Astrocyte of the hippocampus (primary cell): ENCODE data around the gene C13orf42.

Experiments
- DNase-seq: peaks from one replicate; pipeline ENCODE4 v3.0.0; 2011; ENCODE audit warnings: low read depth, low spot score

C13orf42 gene

DNA sequence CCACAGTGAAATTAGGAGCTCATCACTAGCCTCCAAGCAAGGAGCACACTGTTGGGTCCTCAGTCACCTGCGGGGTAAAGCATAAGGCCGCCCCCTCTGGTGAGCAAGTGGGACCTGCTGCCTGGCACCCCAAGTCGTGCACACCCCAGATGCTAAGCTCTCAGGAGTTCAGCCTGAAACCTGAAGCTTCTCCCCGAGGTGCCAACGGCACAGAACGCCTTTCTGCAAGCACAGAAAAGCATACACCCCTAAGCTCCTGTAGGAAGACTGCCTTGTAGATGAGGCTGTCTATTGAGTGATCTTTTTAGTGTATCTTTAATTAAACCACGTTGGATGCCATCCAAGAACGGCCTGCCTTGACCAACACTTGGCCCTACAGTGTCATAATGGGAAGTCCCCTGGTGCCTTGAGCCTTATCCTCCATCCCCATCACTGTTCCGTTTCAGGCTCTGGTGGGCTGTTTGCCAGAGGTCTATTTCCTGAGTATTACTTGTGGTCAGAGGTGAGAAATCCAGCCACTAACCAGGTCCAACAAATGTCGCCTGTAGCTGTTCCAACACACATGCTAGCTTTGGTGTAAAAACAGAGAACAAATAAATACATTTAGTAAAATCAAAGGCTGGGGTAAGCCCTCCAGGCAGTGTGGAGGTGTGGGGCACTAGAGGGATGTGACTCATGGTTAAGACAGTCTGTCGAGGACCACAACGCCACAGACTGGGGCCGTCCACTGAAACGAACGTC is 44.8 kb downstream of the C13orf42 start:
- peak; percentile 90 for DNase-seq

- DNase-seq: no peak
Measured at GRCh38 chr13:51065372-51066090, 45.5 kb downstream of the C13orf42 start.

DNA sequence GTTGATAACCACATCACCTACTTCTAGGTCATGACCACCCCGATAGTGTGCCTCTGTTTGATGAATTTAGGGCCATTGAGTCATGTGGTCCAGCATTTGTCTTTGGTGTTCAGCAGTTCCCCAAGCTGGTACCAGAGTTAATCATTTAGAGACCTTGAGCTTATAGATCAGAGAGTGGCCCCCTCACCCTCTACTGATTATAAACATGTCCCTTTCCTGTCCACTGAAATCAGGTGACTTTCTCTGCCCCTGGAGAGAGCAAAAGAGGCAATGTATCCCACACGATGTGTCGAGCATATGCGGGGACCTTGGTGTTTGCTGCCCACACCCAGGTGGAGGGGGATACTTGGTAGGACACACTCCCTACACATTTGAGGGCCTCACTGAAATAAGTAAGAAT is 46.3 kb downstream of the C13orf42 start:
- no peak for DNase-seq

- no peak for DNase-seq
Measured at GRCh38 chr13:51063909-51064308, 47.2 kb downstream of the C13orf42 start.

GRCh38 chr13:51058461-51059167 is 52.5 kb downstream of the C13orf42 start:
- DNase-seq: no peak

GRCh38 chr13:51057906-51058305 is 53.2 kb downstream of the C13orf42 start:
- DNase-seq: no peak

GRCh38 chr13:51057001-51057400 is 54.1 kb downstream of the C13orf42 start:
- no peak for DNase-seq

- DNase-seq: no peak
Measured at GRCh38 chr13:51052581-51052980, 58.5 kb downstream of the C13orf42 start.

DNA sequence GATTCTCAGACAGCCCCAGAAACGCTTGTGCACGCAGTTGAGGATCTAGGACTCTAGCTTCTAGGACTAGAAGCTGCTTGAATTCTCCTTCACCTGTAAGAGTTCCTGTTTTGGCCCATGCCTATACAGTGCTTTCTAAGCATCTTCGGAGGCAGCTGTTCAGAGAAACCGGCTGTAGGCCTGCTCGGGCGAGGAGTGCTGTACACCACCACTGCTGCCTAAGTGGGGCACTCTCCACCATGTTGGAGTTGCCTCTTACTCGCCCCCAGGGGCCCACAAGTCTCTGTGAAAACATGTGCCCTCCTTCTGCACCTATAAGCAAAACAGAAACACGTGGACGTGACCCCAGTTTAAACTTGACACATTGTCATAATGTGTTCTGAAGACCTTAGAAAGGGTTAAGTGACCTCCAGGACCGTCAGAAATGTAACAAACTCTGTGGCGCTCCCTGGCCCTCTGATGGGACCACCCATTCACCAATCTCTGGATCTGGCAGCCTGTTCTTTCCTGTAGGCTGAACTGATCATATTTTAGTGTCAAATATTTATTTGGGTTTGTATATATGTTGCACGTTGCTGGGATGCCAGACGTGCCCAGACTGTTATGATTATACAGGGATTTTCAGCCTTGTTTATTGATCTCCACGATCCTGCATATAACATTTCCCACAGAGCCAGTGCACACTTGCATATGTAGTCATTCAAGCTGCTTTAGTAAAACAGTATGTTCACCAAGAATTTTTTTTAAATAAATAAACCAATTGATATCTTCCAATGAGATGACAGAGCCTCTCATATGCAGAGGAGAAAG is 60.8 kb downstream of the C13orf42 start:
- DNase-seq: no peak

DNA sequence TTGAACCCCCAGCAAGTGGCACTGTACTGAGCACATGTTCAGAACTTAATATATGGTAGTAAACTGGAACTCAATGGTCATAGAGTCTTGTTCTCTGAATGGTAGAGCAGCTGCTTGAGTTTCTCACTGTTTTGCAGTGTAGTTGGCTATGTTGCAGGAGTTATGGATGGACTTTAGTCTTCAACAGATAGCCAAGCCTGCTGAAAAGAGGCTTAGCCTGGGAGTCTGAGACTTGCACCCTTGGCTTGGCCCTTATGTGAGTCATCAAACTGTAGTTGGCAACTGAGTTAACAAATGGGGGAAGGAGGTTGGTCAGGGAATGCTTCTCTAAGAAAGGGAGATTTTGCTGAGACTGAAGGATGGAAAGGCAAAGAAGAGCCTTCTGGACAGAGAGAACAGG is 62.5 kb downstream of the C13orf42 start:
- no peak for DNase-seq

DNA sequence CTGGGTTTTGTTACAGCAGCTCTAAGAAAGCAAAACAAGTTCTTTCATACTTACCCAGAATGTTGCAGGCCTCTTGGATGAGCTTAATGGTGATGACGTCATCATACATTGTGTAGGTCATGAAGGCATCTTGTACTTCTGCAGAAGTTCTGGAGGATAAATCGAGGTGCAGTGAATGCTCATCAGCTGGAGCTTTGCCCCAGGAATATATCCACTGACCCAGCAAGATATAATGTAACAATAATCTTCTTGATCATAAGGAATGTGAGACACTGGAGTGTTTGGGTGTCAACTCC is 63.0 kb downstream of the C13orf42 start:
- no peak for DNase-seq

DNA sequence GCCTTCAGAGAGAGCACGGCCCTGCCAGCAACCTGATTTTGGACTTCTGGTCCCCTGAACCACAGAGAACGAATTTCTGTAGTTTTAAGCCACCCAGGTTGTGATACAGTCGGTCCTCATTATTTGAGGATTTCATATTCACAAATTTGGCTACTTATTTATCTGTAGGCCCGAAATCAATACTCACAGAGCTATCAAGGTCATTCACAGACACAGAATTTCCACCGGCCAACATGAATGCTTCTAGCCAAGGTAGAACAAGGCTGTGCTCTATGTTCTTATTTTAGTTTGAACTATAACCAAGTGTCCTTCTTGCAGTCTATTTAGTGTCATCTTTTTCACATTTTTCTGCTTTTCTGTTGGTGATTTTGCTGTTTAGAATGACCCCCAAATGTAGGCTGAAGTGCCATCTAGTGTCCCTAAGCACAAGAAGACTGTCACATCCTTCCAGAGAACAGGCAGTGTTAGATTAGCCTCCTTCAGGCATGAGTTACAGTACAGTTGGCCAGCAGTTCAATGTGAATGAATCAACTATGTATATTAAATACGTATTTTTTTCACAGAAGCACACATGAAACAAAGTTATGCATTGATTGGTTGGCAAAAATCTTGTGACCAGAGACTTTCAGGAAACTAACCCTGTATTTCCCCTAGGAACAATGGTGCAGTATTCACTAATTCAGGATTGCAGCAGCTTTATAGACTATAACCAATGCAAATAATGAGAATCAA is 63.5 kb downstream of the C13orf42 start:
- DNase-seq: no peak

- no peak for DNase-seq
Measured at GRCh38 chr13:51045451-51045850, 65.6 kb downstream of the C13orf42 start.

- no peak for DNase-seq
Measured at GRCh38 chr13:51044023-51044665, 66.9 kb downstream of the C13orf42 start.

- DNase-seq: no peak
Measured at GRCh38 chr13:51043310-51043709, 67.8 kb downstream of the C13orf42 start.

DNA sequence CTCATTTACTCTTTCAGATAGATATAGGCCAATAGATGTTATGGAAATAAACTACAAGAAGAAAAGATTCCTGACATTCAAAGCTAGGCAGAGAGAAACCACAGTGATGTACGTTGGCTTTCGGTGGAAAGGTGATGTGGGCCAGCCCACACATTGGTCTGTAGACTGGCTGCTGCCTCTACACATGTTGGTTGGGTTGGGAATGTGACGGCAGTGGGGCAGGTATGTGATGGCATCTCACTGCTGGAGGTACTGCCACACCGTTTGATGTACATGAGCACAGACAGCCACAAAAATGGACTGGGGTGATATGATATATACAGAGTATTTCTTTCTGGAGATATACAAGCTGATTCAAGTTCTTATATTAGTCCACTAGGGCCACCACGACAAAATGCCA is 69.4 kb downstream of the C13orf42 start:
- no peak for DNase-seq

DNA sequence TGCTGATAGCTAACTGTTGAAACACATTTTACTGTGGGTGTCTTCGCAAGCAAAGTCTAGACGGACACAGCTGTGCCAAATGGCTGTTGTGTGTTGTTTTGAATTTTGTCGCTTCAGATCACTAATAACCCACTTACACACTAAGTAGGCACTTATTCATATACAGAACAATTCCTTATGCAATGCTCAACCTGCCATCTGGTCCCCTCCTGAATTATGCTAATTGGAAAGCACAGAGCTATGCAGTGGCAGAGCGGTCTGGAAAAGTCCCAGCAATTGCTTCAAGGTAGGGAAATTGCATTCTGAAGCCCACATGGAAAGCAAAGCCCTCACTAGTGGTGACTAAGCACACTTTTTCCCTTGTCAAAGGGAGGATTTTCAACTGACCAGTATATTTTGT is 69.9 kb downstream of the C13orf42 start:
- DNase-seq: peak; percentile 79

GRCh38 chr13:51040431-51040830 is 70.6 kb downstream of the C13orf42 start:
- DNase-seq: no peak

DNA sequence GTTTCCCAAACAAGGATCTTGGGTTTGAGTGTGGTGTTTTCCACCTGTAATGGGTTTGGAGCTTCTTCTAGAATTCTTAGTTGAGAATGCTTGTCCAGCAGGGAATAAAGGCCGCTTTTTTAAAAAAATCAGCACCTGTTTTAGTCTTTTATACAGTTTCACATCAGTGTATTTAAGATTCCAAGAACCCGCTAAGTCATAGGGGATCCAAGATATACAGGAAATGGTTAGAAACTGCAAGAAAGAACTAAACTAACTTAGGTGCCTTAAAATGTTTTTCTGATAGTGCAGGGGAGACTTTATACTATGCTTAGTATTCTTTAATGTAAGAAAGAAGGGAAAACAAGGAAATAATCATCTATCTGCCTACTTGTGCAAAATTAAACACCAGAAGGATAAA is 74.7 kb downstream of the C13orf42 start:
- no peak for DNase-seq

- DNase-seq: no peak
Measured at GRCh38 chr13:51035978-51036377, 75.1 kb downstream of the C13orf42 start.

DNA sequence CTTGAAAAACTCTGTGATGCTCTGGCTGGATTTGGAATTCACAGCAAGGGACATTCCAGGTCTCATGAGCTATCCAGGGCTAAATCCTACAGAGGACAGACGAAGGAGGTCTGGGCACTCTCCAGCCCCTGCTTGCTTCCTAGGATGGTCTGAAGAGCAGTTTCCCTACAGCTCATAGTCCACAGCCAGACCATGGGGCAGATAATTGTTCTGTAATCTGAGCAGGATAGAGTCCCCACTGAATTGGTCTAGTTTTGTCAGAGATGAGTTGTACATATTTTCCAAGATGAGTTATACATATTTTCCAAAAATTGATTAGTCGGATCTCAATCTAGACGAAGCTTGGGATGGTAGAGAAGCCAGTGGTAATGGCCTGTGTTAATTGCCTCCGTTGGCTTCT is 75.6 kb downstream of the C13orf42 start:
- no peak for DNase-seq
